GM21786 (cell line): Measurements from ENCODE around the gene CCDC183.
"Not testable (repeated sequence)": the region's sequence is repeated elsewhere in the genome, so short reads cannot be mapped to it uniquely, and the experiment has no call there.

Experiments
- ATAC-seq: cut with Tn5 transposase; IDR thresholded peaks from one replicate; pipeline ENCODE4 v1.9.1; 2021; ENCODE audit not compliant: unreplicated experiment

Gene CCDC183

GRCh38 chr9:136799079-136799853 is 3.1 kb downstream of the CCDC183 start:
- no peak for ATAC-seq

- no peak for ATAC-seq
Observed at GRCh38 chr9:136799854-136800657, 3.9 kb downstream of the CCDC183 start.

DNA sequence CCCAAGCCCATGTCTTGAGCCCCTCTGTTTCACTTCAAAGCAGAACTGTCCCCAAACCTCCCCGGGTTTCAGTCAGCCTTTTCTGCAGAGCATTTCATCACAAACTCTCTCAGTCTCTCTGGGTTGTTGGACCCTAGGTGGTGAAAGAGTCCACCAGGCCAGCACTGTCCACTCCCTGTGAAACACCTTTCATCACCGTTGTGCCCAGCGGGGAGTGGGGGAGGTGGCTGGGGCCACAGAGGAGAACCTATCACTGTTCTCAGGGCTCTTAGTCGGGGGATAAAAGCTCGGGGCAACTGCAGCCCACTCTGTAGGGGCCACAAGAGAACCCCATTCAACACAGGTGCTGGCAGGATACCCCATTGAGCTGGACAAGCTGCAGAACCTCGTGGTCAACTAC is 6.2 kb downstream of the CCDC183 start:
- no peak for ATAC-seq

GRCh38 chr9:136803009-136803550 is 6.9 kb downstream of the CCDC183 start:
- not testable (repeated sequence) for ATAC-seq

GRCh38 chr9:136803551-136804508 is 7.7 kb downstream of the CCDC183 start:
- no peak for ATAC-seq

GRCh38 chr9:136804509-136805206 is 8.5 kb downstream of the CCDC183 start:
- no peak for ATAC-seq

- no peak for ATAC-seq
Observed at GRCh38 chr9:136805207-136805740, 9.1 kb downstream of the CCDC183 start.

- ATAC-seq, result no peak
Observed at GRCh38 chr9:136806067-136806466, 9.9 kb downstream of the CCDC183 start.

- ATAC-seq, result no peak
Observed at GRCh38 chr9:136806631-136807201, 10.6 kb downstream of the CCDC183 start.

GRCh38 chr9:136807281-136808074 is 11.3 kb downstream of the CCDC183 start, which contains the start of gene RABL6:
Gene RABL6 (plus strand): TSS chr9:136807948. CDS start chr9:136808197, 249 bp downstream.
- ATAC-seq, result peak; percentile 70

GRCh38 chr9:136808075-136808805 is 12.1 kb downstream of the CCDC183 start:
- ATAC-seq, result peak; percentile 43

- ATAC-seq, result no peak
Observed at GRCh38 chr9:136808806-136809158, 12.6 kb downstream of the CCDC183 start.

GRCh38 chr9:136814725-136815421 is 18.7 kb downstream of the CCDC183 start:
- ATAC-seq, result no peak

- no peak for ATAC-seq
Observed at GRCh38 chr9:136815422-136815782, 19.3 kb downstream of the CCDC183 start.

GRCh38 chr9:136820971-136821825 is 25.1 kb downstream of the CCDC183 start:
- no peak for ATAC-seq

DNA sequence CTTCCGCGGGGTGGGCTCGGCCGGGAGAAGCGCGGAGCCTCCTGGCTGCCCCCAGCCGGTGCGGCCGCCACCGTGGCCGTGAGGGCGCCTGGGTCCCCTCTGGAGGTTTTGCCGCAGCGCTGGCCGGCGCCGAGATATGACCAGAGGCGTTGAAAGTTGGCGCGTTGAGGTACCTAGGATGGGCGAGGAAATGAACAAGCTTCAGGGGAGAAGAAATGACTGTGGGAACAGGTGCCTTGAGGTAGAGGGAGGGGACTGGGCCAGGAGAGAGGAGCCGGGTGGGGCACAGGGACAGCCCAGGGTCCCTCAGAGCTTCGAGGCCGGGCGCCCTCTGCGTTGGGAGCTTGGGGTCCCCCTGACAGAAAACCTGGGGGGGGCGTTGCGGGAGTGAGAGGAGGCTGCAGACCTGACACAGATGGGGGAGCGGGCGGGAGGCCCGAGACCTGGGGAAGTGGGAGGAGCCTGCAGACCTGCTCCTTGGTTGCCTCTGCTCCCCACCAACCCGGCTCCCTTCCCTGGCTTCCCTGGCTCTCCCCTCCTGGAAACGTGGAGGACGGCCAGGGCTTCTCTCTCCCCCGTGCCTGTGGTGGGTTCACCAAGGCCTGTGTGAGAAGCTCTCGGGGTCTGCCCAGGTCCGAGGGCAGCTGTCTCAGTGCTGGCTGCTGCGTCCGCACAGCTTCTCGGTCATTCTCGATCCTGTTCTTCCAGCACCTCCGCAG is 25.8 kb downstream of the CCDC183 start:
- ATAC-seq, result no peak
